Astrocyte (in vitro differentiated cells and primary cell): ENCODE measurements around the gene PHLDA1. TPM values are rescaled to one million over a fixed set of nuclear protein-coding genes. Genes with fewer than 3 reads are reported as not detected.

Experiments used
- DNase-seq: peaks from one replicate; pipeline ENCODE4 v3.0.0-alpha.2; 2010; ENCODE audit warnings: low read depth
- FAIRE-seq: peaks from 2 replicates; lab custom pipeline; 2011; peaks lifted over from hg19 to GRCh38; lab: Jason Lieb, UNC
- H2AFZ ChIP-seq: 2 replicates; pipeline ENCODE4 v1.6.0; 2012; ENCODE audit warnings: low read depth, low read length, inconsistent platforms
- H3K27ac ChIP-seq: 2 replicates; pipeline ENCODE4 v1.5.1; 2011; ENCODE audit warnings: low read depth, low read length, inconsistent platforms
- H3K27me3 ChIP-seq: 2 replicates; pipeline ENCODE4 v1.6.0; 2011; ENCODE audit warnings: low read length, inconsistent platforms; ENCODE audit not compliant: insufficient read depth
- H3K36me3 ChIP-seq: 2 replicates; pipeline ENCODE4 v1.5.1; 2011; ENCODE audit warnings: low read length, inconsistent platforms; ENCODE audit not compliant: insufficient read depth
- H3K4me1 ChIP-seq: 2 replicates; pipeline ENCODE4 v1.5.1; 2011; ENCODE audit warnings: low read length, inconsistent platforms; ENCODE audit not compliant: insufficient read depth
- H3K4me2 ChIP-seq: 2 replicates; pipeline ENCODE4 v1.6.0; 2012; ENCODE audit warnings: low read length, inconsistent platforms
- H3K4me3 ChIP-seq: 2 replicates; pipeline ENCODE4 v1.5.1; 2011; ENCODE audit warnings: low read depth, mild to moderate bottlenecking, low read length, inconsistent platforms; ENCODE audit not compliant: insufficient read depth
- H3K79me2 ChIP-seq: 2 replicates; pipeline ENCODE4 v1.6.0; 2012; ENCODE audit warnings: mild to moderate bottlenecking, low read length, inconsistent platforms; ENCODE audit not compliant: insufficient read depth
- H3K9ac ChIP-seq: 2 replicates; pipeline ENCODE4 v1.6.0; 2012; ENCODE audit warnings: mild to moderate bottlenecking, low read length, inconsistent platforms
- H3K9me3 ChIP-seq: 2 replicates; pipeline ENCODE4 v1.5.1; 2012; ENCODE audit warnings: low read depth, mild to moderate bottlenecking, low read length, inconsistent platforms; ENCODE audit not compliant: insufficient read depth
- H4K20me1 ChIP-seq: 2 replicates; pipeline ENCODE4 v1.6.0; 2012; ENCODE audit warnings: low read length, inconsistent platforms; ENCODE audit not compliant: insufficient read depth
- H3K27ac Mint-ChIP-seq: one replicate; pipeline ENCODE4 v1.8.0; 2021; ENCODE audit warnings: mild to moderate bottlenecking, mixed read lengths; ENCODE audit not compliant: unreplicated experiment
- H3K27me3 Mint-ChIP-seq: one replicate; pipeline ENCODE4 v1.8.0; 2021; ENCODE audit warnings: low read depth, mixed read lengths; ENCODE audit not compliant: unreplicated experiment
- H3K36me3 Mint-ChIP-seq: one replicate; pipeline ENCODE4 v1.8.0; 2021; ENCODE audit warnings: low read depth, mixed read lengths; ENCODE audit not compliant: unreplicated experiment
- H3K4me1 Mint-ChIP-seq: one replicate; pipeline ENCODE4 v1.8.0; 2021; ENCODE audit warnings: low read depth, mixed read lengths; ENCODE audit not compliant: unreplicated experiment
- H3K4me3 Mint-ChIP-seq: one replicate; pipeline ENCODE4 v1.8.0; 2021; ENCODE audit warnings: mild to moderate bottlenecking, moderate library complexity, mixed read lengths; ENCODE audit not compliant: unreplicated experiment
- H3K9me3 Mint-ChIP-seq: one replicate; pipeline ENCODE4 v1.8.0; 2021; ENCODE audit warnings: mild to moderate bottlenecking, mixed read lengths; ENCODE audit not compliant: unreplicated experiment
- EZH2 ChIP-seq: IDR thresholded peaks from 2 replicates; pipeline ENCODE4 v1.6.1; 2012; ENCODE audit warnings: mild to moderate bottlenecking, low read length, inconsistent platforms; ENCODE audit not compliant: insufficient read depth
- total RNA-seq: library from RNA; stranded (reverse); gene quantifications from 2 replicates; pipeline ENCODE4 v1.2.1, GENCODE V29; 2021
- TF ChIP-seq, protein P1 (sequence below): IDR thresholded peaks from 2 replicates; pipeline ENCODE4 v1.5.1; 2011; ENCODE audit warnings: low read depth, mild to moderate bottlenecking, inconsistent platforms, low read length, moderate library complexity; ENCODE audit not compliant: insufficient read depth

The PHLDA1 gene
- total RNA-seq, 1 donor from 2014 or later = 43.9 TPM

DNA sequence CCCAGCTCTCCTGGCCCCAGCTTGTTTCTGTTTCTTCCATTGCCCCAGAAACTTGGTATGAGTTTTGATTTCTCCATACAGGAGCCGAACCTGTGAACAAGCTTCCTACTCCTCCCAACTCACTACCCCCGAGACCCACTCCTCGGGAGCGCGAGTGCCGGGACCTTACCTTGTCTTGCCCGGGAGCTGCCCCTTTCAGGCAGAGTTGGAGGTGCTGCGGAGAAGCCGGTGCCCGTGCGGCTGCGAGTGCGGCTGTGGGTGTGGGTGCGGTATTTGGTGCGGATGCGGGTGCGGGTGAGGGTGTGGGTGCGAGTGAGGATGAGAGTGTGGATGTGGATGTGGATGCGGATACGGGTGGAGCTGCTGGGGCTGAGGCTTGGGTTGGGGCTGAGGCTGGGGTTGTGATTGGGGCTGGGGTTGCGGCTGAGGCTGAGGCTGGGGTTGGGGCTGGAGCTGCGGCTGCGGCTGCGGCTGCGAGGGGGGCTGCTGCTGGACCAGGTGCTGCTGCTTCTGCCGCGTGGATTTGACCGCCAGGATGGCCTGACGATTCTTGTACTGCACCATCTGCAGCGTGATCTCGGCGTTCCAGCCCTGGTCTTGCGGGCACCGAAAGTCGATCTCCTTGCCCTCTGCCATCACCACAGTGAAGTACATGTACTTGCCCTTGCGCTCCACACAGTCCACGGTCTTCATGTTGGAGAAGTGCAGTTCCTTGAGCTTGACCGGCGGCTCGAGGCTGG is 1.1 kb downstream of the PHLDA1 start:
- Histone ChIP-seq H3K27ac (peak overlapping the region; percentile 89), H3K4me3 (peak overlapping the region; percentile 83), H3K9ac (peak overlapping the region; percentile 99), H3K79me2 (peaks cover 84% of the 10 kb centered on the region), H3K9me3 (no peaks in the 10 kb centered on the region), H3K4me1 (peaks cover 38% of the 10 kb centered on the region), H3K4me2 (peak overlapping the region; percentile 84), H4K20me1 (peaks cover 31% of the 10 kb centered on the region), H3K36me3 (peaks cover 19% of the 10 kb centered on the region), H3K27me3 (no peaks in the 10 kb centered on the region), H2AFZ (no peak overlapping the region)
- H3K4me1 Mint-ChIP-seq = peaks cover 29% of the 10 kb centered on the region
- H3K4me3 Mint-ChIP-seq = peak overlapping the region; percentile 97
- DNase-seq (no peak), FAIRE-seq (no peak)
- no peak for TF ChIP-seq EZH2
- TF ChIP-seq, protein P1, sequence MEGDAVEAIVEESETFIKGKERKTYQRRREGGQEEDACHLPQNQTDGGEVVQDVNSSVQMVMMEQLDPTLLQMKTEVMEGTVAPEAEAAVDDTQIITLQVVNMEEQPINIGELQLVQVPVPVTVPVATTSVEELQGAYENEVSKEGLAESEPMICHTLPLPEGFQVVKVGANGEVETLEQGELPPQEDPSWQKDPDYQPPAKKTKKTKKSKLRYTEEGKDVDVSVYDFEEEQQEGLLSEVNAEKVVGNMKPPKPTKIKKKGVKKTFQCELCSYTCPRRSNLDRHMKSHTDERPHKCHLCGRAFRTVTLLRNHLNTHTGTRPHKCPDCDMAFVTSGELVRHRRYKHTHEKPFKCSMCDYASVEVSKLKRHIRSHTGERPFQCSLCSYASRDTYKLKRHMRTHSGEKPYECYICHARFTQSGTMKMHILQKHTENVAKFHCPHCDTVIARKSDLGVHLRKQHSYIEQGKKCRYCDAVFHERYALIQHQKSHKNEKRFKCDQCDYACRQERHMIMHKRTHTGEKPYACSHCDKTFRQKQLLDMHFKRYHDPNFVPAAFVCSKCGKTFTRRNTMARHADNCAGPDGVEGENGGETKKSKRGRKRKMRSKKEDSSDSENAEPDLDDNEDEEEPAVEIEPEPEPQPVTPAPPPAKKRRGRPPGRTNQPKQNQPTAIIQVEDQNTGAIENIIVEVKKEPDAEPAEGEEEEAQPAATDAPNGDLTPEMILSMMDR = no peak
- H3K27ac Mint-ChIP-seq = peak overlapping the region; percentile 92
- H3K9me3 Mint-ChIP-seq = no peaks in the 10 kb centered on the region
- H3K36me3 Mint-ChIP-seq = peaks cover 16% of the 10 kb centered on the region
- no peaks in the 10 kb centered on the region for H3K27me3 Mint-ChIP-seq

DNA sequence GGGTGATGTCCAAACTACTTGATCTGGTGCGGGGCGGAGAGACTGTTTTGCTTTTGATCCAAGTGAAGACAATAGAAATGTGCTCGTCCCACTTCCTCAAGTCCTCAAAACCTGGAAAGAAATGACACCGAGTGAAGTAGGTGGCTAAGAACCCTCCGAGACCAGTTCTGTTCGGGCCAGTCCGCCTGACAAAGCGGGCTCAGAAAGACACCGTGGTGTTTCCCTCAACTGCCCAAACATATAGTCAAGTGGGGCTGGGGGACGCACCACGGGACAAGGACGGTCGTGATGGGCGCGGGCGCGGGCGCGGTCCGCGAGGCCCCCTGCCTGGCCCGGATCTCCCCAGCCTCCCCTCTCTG is 1.6 kb downstream of the PHLDA1 start:
- H3K9me3 Mint-ChIP-seq = no peaks in the 10 kb centered on the region
- FAIRE-seq (no peak), DNase-seq (no peak)
- no peak for TF ChIP-seq EZH2
- TF ChIP-seq, protein P1 = no peak
- H3K4me1 Mint-ChIP-seq = peaks cover 29% of the 10 kb centered on the region
- Histone ChIP-seq H3K4me1 (peaks cover 41% of the 10 kb centered on the region), H2AFZ (no peak overlapping the region), H3K27me3 (no peaks in the 10 kb centered on the region), H3K4me2 (peak overlapping the region; percentile 84), H3K4me3 (peak overlapping the region; percentile 83), H3K27ac (peak overlapping the region; percentile 89), H3K9me3 (no peaks in the 10 kb centered on the region), H4K20me1 (peaks cover 32% of the 10 kb centered on the region), H3K79me2 (peaks cover 79% of the 10 kb centered on the region), H3K9ac (peak overlapping the region; percentile 99), H3K36me3 (peaks cover 19% of the 10 kb centered on the region)
- peak overlapping the region; percentile 94 for H3K27ac Mint-ChIP-seq
- peaks cover 15% of the 10 kb centered on the region for H3K36me3 Mint-ChIP-seq
- no peaks in the 10 kb centered on the region for H3K27me3 Mint-ChIP-seq
- H3K4me3 Mint-ChIP-seq = peak overlapping the region; percentile 97
